Measurements from ENCODE around the gene ZBTB39. TPM values are rescaled to one million over a fixed set of nuclear protein-coding genes. Genes with fewer than 3 reads are reported as not detected.

Gene ZBTB39
- total RNA-seq, 4 donors from 2014 or later, result 5.2 to 6.1 (median 6.1) TPM

- 92% methylated on average over 1 of the region's 1 CpG for whole genome bisulfite sequencing, 2 donors
- TF ChIP-seq CTCF (IDR thresholded peaks at IDR 0.05) (no peak), POLR2A (IDR thresholded peaks at IDR 0.05) (no peak)
- H3K4me3 ChIP-seq (ENCODE audit: low read depth, poor library complexity, severe bottlenecking), result no peak overlapping the region
- intact Hi-C loops (cut with DNase I; ENCODE audit: low total_unique reads), result no loop called here
- no peak for DNase-seq (ENCODE audit: low spot score in 2 of 2)
Observed at GRCh38 chr12:57048423-57049118, 42.2 kb upstream of the ZBTB39 start.

GRCh38 chr12:57047981-57048380, 41.6 kb upstream of the ZBTB39 start:
- intact Hi-C loops (cut with DNase I; ENCODE audit: low total_unique reads), result no loop called here
- no peak for TF ChIP-seq POLR2A (IDR thresholded peaks at IDR 0.05)
- no peak for TF ChIP-seq CTCF (IDR thresholded peaks at IDR 0.05)
- H3K4me3 ChIP-seq (ENCODE audit: low read depth, poor library complexity, severe bottlenecking), result no peak overlapping the region
- 71 to 90% methylated on average over 1 of the region's 1 CpG for WGBS, 2 donors
- no peak for DNase-seq (ENCODE audit: low spot score in 2 of 2)

GRCh38 chr12:57046947-57047890, 40.9 kb upstream of the ZBTB39 start:
- no peak overlapping the region for H3K4me3 ChIP-seq (ENCODE audit: low read depth, poor library complexity, severe bottlenecking)
- intact Hi-C loops (cut with DNase I; ENCODE audit: low total_unique reads), result no loop called here
- WGBS, 2 donors, result 76 to 78% methylated on average over 10 of the region's 10 CpGs
- no peak for DNase-seq (ENCODE audit: low spot score in 2 of 2)
- TF ChIP-seq POLR2A (IDR thresholded peaks at IDR 0.05) (no peak), CTCF (IDR thresholded peaks at IDR 0.05) (no peak)

GRCh38 chr12:57046086-57046791, 39.9 kb upstream of the ZBTB39 start:
- no peak for DNase-seq (ENCODE audit: low spot score in 2 of 2)
- intact Hi-C loops (cut with DNase I; ENCODE audit: low total_unique reads), result no loop called here
- WGBS, 2 donors, result 53 to 60% methylated on average over 6 of the region's 6 CpGs
- TF ChIP-seq POLR2A (IDR thresholded peaks at IDR 0.05) (no peak), CTCF (IDR thresholded peaks at IDR 0.05) (no peak)
- no peak overlapping the region for H3K4me3 ChIP-seq (ENCODE audit: low read depth, poor library complexity, severe bottlenecking)

- TF ChIP-seq CTCF (IDR thresholded peaks at IDR 0.05) (no peak), POLR2A (IDR thresholded peaks at IDR 0.05) (no peak)
- intact Hi-C loops (cut with DNase I; ENCODE audit: low total_unique reads), result no loop called here
- H3K4me3 ChIP-seq (ENCODE audit: low read depth, poor library complexity, severe bottlenecking), result no peak overlapping the region
- no peak for DNase-seq (ENCODE audit: low spot score in 2 of 2)
- 91 to 93% methylated on average over 3 of the region's 3 CpGs for WGBS, 2 donors
Observed at GRCh38 chr12:57044889-57045288, 38.5 kb upstream of the ZBTB39 start.

Data from lower leg skin (tissue), 4 donors.